H1 (cell line): ENCODE results near the gene PLK1. TPM values are rescaled to one million over a fixed set of nuclear protein-coding genes. Genes with fewer than 3 reads are reported as not detected.

Experiments
- CREB1 ChIP-seq: IDR thresholded peaks from 2 replicates; pipeline ENCODE4 v1.6.1; 2012; ENCODE audit warnings: inconsistent platforms
- KDM5A ChIP-seq: fragments of 200-600 bp; IDR thresholded peaks from 2 replicates; pipeline ENCODE4 v1.7.1; 2012; ENCODE audit warnings: mild to moderate bottlenecking, low read length, inconsistent platforms, mixed read lengths
- RAD21 ChIP-seq, 2 experiments: IDR thresholded peaks in 1 of 2; conservative IDR thresholded peaks in 1 of 2; 2 replicates each; pipeline ENCODE4 v1.6.1; 2011; ENCODE audit warnings: low read depth in 2 of 2, low read length in 2 of 2, improper control_type of control experiment in 1 of 2, inconsistent platforms in 1 of 2, mild to moderate bottlenecking in 1 of 2, moderate library complexity in 1 of 2
- SP2 ChIP-seq: IDR thresholded peaks from 2 replicates; pipeline ENCODE4 v1.6.1; 2012; ENCODE audit warnings: mild to moderate bottlenecking, low read length, inconsistent platforms
- TAF1 ChIP-seq: IDR thresholded peaks from 2 replicates; pipeline ENCODE4 v1.6.1; 2011; ENCODE audit warnings: mild to moderate bottlenecking, low read depth, low read length
- TBP ChIP-seq: IDR thresholded peaks from 2 replicates; pipeline ENCODE4 v1.6.1; 2011; ENCODE audit warnings: low read depth, low read length, improper control_type of control experiment
- YY1 ChIP-seq: IDR thresholded peaks from 2 replicates; pipeline ENCODE4 v1.6.1; 2011; ENCODE audit warnings: low read depth, mild to moderate bottlenecking, low read length
- polyA plus RNA-seq, 7 experiments: library from polyadenylated mRNA; depleted of rRNA in 3 of 7; stranded (reverse) in 5 of 7; unstranded in 2 of 7; fragments of >200 nt in 5 of 7; fragments of 200-250 nt in 2 of 7; gene quantifications; 1 replicate in 5 of 7; 2 replicates in 1 of 7; 4 replicates in 1 of 7; pipeline versions ENCODE4 v1.2.1 to v1.2.3, GENCODE V29; 2011 to 2013; ENCODE audit warnings: missing spikeins in 2 of 7, mixed read lengths in 2 of 7
- total RNA-seq: library from RNA; stranded (reverse); fragmentation: NEBNext Ultra II Directional; extraction: Animal tissue kit (Norgen Biotek cat#: 25700); gene quantifications from 2 replicates; pipeline ENCODE4 v1.2.1, GENCODE V29; 2021

The PLK1 gene
- total and polyA plus RNA-seq, 2 of the 8 experiments (the other 6 are each of a cell fraction or from before 2014, with no cell fraction given), result 127 to 139 TPM

GRCh38 chr16:23724096-23724784 is 45.6 kb downstream of the PLK1 start (continued):
- TF ChIP-seq KDM5A (no peak), YY1 (no peak), CREB1 (no peak), RAD21 (IDR thresholded peaks at IDR 0.05 in 1 of 2, conservative IDR thresholded peaks at IDR 0.05 in 1 of 2; ENCODE audit: low read depth in 2 of 2, low read length in 2 of 2) (no peak), TBP (no peak), TAF1 (no peak), SP2 (no peak)
